Mononuclear cell (primary cell): Measurements from ENCODE around the gene PALLD. TPM values are rescaled to one million over a fixed set of nuclear protein-coding genes. Genes with fewer than 3 reads are reported as not detected.

Experiments
- H3K27me3 ChIP-seq: 2 replicates; pipeline ENCODE4 v1.6.0; 2011; ENCODE audit warnings: low read length, control low read depth; ENCODE audit not compliant: insufficient read depth
- H3K4me1 ChIP-seq: 2 replicates; pipeline ENCODE4 v1.5.1; 2011; ENCODE audit warnings: mild to moderate bottlenecking, low read length, control low read depth; ENCODE audit not compliant: insufficient read depth
- H3K4me3 ChIP-seq: 2 replicates; pipeline ENCODE4 v1.5.1; 2011; ENCODE audit warnings: mild to moderate bottlenecking, low read length, moderate library complexity
- H3K9me3 ChIP-seq: 2 replicates; pipeline ENCODE4 v1.5.1; 2011; ENCODE audit warnings: low read depth, mild to moderate bottlenecking, control low read depth, low read length
- total RNA-seq: library from RNA; depleted of rRNA; stranded (reverse); fragments of >200 nt; gene quantifications from one replicate; pipeline ENCODE4 v1.2.3, GENCODE V29; 2012

Gene PALLD
- total RNA-seq, 1 donor, result 1.8 TPM

DNA sequence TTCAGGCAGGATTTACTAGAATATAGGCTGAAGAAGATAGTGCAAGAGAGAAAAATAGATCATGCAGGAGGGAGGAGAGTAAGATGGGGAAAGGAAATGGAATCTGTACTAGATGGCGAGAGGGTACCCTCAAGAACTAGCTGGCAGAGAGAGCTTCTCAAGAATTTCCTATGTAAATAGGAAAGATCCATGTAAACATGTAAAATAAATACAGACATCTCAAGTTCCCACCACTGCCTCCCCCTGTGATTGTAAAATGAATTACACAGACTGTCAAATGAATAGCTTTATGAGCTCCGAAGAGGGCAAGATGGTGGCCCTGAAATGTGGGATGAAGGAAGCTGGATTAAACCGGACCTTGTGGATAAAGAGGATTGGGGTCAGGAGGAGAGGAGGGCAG lies 178.0 kb downstream of the PALLD start:
- Histone ChIP-seq H3K4me3 (no peak overlapping the region), H3K4me1 (no peaks in the 10 kb centered on the region), H3K27me3 (no peaks in the 10 kb centered on the region), H3K9me3 (no peaks in the 10 kb centered on the region)

DNA sequence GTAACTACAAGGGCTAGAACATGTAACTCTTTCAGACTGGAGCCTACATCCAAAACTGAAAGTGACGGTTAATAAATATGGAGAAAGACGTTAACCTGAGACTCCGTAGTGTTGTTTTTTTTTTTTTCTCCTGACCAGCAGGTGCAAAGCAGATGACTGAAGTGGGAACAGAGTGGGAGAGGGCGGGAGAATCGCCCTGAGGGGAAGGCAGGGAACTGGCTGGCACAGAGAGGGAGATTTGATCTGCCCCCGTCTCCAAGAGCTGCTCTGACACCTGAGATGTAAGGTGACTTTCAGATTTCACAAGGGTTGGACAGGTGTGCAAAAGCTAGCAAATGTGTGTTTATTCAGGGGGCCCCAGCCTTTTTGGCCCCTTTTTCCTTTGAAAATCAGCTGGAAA lies 180.2 kb downstream of the PALLD start:
- no peaks in the 10 kb centered on the region for H3K27me3 ChIP-seq

DNA sequence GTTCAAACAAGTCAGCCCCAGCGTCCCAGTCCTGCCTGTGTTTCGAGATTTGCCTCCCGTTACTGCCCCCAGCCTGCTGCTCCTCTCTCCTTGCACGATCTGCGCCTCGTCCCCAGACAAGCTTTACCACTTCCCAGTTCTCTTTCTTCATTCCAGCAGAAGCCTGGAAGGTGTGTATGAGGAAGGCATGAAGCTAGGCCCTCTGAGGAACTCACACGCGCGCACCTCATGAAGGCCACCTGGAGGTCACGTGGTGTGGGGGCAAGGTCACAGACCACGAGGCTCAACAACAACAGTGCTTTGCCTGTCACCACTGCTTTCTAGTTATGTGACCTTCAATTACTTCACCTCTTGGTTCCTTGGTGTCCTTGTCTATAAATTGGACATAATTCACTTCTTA lies 181.0 kb downstream of the PALLD start:
- Histone ChIP-seq H3K4me1 (no peaks in the 10 kb centered on the region), H3K27me3 (no peaks in the 10 kb centered on the region), H3K4me3 (no peak overlapping the region), H3K9me3 (no peaks in the 10 kb centered on the region)

More for the DNA sequence above, 180.2 kb downstream of the PALLD start:
- no peaks in the 10 kb centered on the region for H3K9me3 ChIP-seq
- no peak overlapping the region for H3K4me3 ChIP-seq
- H3K4me1 ChIP-seq, result no peaks in the 10 kb centered on the region

DNA sequence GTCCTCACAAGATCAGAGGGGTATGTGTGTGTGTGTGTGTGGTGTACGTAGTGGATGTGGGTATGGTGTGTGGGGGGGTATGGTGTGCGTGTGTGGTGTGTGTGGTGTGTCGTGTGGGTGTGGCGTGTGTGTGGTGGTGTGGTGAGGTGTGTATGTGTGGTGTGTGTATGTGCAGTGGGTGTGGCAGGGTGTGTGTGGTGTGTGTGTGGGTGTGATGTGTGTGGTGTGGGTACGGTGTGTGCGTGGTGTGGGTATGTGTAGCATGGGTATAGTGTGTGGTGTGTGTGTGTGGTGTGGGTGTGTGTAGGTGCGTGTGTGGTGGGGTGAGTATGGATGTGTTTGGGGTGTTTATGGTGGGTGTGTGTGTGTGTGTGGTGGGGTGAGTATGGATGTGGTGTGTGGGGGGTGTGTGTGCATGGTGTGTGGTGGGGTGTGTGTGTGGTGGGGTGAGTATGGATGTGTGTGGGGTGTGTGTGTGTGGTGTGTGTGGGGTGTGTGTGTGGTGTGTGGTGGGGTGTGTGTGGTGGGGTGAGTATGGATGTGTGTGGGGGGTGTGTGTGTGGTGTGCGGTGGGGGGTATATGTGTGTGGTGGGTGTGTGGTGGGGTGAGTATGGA lies 182.0 kb downstream of the PALLD start:
- Histone ChIP-seq H3K9me3 (no peaks in the 10 kb centered on the region), H3K4me1 (no peaks in the 10 kb centered on the region), H3K4me3 (no peak overlapping the region), H3K27me3 (no peaks in the 10 kb centered on the region)

DNA sequence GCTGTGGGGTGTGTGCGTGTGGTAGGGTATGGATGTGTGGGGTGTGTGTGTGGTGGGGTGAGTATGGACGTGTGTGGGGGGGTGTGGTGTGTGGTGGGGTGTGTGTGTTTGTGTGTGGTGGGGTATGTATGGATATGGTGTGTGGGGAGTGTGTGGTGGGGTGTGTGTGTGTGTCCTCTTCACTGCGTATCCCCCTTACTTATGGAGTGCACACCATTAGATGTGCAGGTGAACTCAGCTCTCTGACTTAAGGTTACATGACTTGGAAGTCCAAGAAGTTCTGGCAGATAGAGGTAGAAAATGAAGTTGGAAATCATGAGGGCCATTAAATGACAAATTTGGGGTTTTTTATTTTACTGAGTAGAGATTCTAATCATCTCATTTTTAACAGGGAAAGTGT lies 182.5 kb downstream of the PALLD start:
- H3K9me3 ChIP-seq, result no peaks in the 10 kb centered on the region
- H3K4me3 ChIP-seq, result no peak overlapping the region
- no peaks in the 10 kb centered on the region for H3K27me3 ChIP-seq
- no peaks in the 10 kb centered on the region for H3K4me1 ChIP-seq

DNA sequence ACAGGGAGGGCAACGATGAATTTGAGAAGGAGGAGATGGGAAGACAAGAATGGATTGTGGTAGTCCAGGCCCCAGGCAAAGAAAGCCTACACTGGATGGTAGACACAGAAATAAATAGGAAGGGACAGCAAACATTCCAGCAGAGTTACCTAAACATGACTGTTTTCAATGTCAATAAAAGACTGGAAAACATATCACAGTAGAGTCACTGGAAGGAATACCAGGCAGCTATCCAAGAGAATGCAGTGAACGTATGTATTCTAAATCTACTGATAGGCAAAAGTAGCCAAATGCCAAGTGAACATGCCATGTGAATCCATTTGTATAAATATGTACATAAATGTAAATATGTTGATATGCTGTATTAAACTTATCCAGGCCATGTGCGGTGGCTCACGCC lies 183.0 kb downstream of the PALLD start:
- Histone ChIP-seq H3K4me1 (no peaks in the 10 kb centered on the region), H3K27me3 (no peaks in the 10 kb centered on the region), H3K9me3 (no peaks in the 10 kb centered on the region), H3K4me3 (no peak overlapping the region)

DNA sequence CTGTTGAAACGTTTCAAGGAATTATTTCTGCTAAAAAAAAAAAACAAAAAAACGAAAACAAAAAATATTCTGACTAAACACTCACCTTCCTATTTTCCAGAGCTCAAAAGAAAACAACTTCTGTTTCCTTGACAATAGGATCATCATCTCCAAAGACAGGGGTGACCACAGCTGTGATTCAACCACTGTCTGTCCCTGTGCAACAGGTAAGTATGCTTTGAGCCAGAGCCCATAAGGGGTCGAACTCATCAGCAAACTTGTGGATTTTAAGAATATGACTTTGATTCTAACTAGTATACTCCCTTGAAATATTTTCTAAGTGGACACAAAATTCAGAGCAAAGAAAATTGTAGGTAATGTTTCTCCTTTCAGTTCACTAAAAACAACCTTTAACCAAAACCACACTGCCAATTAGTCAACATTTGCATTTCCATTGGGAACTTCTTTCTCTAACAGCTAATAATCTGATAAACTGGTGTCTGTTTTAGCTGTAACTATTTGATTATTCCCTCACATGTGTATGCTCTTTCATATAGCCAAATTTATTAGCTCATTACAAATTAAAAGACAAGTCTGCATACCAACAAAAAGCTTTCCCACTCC lies 186.1 kb downstream of the PALLD start:
- Histone ChIP-seq H3K4me3 (no peak overlapping the region), H3K4me1 (no peaks in the 10 kb centered on the region), H3K27me3 (no peaks in the 10 kb centered on the region), H3K9me3 (no peaks in the 10 kb centered on the region)

DNA sequence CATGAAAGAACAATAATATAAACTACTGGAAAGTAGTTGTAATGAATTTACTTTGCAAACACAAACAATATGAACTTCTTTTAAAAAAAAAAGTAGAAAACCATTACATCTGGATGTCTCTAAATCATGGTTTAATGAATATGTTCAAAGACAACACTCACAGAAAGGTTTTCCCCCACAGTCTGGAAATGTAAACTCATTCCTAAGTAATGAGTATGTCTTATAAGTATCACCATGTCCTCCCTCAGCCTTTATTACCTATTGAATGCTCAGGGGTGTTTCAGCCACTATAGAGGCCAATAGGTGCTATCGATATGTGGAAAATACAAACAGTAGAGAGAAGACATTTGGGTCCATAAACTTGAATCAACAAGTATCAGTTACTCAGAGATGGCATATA lies 186.7 kb downstream of the PALLD start:
- H3K4me1 ChIP-seq, result no peaks in the 10 kb centered on the region
- no peaks in the 10 kb centered on the region for H3K9me3 ChIP-seq
- no peaks in the 10 kb centered on the region for H3K27me3 ChIP-seq
- no peak overlapping the region for H3K4me3 ChIP-seq

DNA sequence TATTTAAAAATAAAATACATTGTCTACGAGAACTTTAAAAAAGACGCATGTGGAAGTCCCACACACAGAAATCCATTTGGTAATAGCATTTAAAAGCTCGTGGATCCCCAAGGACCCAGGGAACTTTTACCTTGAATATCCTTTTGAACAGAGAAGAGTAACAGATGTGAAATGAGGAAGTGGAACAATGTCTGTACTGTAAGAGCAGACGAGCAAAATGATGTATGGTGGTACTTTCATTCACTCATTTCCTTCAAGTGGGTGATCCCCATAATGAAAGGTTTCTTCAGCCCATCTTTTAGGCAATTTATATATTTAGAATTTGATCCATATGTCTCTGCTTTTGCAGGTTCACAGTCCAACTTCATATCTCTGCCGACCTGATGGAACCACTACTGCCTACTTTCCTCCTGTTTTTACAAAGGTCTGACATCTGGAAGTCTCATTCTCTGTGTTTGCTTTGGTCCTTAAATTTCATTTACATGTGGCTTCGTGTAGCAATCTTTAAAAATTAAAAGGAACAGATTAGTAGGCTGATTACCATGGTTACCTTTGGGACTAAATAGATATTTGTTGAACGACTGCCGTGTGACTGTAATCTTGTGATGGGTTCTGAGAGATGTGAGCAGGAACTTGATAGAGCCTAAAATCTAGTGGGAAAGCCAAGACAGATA lies 188.4 kb downstream of the PALLD start:
- no peaks in the 10 kb centered on the region for H3K4me1 ChIP-seq
- H3K27me3 ChIP-seq, result no peaks in the 10 kb centered on the region
- no peaks in the 10 kb centered on the region for H3K9me3 ChIP-seq
- no peak overlapping the region for H3K4me3 ChIP-seq

DNA sequence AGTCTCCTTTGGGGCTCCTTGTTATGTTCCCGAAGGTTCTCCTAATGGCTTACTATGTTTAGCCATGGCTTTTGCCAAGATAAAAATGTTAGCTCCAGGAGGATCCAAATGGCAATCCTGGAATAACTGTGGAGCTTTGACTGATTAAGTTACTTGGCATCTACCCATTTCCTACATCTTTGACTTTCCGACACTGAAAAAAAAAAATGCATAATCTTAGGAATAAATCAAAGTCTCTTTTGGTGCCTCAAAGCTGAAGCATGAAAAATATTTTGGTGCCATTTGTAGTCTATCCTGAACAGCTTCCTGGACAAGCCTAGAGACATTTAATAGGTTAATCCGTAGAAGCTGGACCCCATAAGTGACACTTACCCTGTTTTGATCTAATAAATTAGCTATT lies 191.7 kb downstream of the PALLD start:
- no peaks in the 10 kb centered on the region for H3K4me1 ChIP-seq
- no peaks in the 10 kb centered on the region for H3K27me3 ChIP-seq
- H3K9me3 ChIP-seq, result no peaks in the 10 kb centered on the region
- H3K4me3 ChIP-seq, result no peak overlapping the region

DNA sequence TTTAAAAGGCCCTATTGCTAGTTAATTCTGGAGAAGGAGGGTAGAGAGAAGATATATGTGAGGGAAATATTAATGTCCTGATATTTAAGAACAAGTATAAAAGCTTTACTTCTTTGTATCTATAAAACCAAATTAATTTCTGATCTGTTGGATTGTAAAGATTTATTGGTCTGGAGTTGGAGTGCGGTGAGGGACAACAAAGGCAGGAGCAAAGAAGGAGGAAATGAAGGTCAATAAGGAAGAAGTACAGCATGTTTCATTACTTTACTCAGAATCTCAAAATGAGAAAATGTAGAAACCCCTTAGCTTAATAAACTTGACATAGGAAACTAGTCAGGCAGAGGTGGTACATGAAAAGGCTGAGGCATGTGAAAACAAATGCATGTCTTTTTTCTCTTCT lies 192.9 kb downstream of the PALLD start:
- H3K4me3 ChIP-seq, result no peak overlapping the region
- H3K9me3 ChIP-seq, result no peaks in the 10 kb centered on the region
- no peaks in the 10 kb centered on the region for H3K27me3 ChIP-seq
- H3K4me1 ChIP-seq, result no peaks in the 10 kb centered on the region

DNA sequence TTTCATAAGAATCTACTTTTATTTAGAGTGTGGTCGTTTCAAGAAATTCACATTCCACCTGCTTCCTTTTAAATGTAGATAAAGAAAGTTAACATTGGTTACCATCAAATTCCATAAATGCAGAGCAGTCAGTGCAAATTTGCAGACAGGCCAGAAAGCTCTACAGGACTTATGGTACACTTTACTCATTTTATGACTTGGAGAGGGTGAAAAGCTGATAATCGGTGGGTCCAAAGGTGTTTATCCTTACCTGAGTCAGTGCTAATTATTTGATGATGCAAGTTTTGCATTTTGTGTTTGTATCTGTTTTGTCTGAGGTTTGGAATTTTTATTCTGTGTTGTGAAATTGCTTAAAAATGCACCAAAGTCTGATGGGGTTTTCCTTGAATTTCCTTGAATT lies 193.3 kb downstream of the PALLD start:
- no peaks in the 10 kb centered on the region for H3K27me3 ChIP-seq
- H3K9me3 ChIP-seq, result no peaks in the 10 kb centered on the region
- no peak overlapping the region for H3K4me3 ChIP-seq
- H3K4me1 ChIP-seq, result no peaks in the 10 kb centered on the region

DNA sequence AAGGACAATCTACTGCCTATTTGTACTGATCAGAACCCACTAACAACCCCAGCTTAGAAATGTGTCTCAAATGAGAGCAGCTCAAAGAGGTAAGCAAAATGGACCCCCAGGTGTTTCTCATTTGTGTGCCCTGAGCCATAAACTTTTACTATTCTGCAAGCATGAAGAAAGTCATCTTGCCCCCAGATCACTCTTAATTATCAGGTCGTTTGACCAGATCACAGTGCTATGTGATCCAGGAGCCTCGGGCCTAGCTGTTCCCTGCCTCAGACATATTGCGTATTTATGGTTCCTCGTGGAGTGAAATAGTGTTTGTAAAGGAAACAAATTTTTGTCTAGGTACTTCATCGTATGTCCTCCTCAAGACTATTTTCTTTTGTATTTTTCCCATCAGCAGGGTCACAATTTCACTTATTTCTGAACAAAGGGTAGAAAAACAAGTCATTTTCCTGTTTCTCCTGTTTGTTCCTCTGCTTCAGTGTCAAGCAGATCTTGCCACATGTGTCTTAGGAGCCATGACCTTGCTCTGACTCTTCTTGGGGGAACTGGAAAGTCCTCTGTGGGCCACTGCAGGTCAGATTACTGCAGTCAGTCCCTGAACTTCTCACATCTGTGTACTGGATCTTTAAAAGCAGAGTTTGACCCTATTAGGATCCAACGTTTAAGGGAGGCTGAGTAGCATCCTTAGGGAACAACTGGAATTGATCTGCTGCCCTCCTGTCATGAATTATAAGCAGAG lies 194.9 kb downstream of the PALLD start:
- Histone ChIP-seq H3K4me3 (no peak overlapping the region), H3K9me3 (no peaks in the 10 kb centered on the region), H3K27me3 (no peaks in the 10 kb centered on the region), H3K4me1 (no peaks in the 10 kb centered on the region)

DNA sequence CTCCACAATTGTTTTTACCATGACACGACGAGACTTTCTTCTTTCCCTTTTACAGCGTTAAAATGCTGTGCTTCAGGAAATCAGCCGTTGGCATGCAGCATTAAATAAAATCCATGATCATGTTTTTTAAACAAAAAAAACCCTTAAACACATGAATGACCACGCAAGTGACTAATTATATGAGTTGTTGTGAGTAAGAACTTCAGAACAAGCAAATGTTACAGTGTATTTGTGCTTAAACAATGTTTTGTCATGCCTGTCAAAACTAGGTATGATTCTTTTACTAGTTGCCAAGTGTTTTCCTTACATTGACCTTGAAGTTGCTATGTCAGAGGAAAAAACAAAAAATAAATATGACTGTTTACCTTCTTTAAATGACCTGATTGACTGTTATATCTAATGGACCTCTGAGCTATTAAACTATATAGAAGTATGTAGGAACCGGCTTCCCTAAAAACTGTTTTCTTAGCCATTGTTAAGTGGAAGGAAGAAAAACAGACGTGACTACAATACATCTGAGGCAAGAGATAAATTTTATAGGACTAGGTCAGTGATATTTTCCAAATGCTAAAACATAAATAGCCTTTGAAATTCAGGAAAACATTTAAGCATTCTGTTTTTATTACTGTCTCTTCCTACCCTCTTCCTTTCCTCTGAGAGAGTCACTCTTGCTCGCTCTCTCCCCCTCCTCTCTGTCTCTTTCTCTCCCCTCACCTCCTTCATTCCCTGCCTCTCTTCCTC lies 197.1 kb downstream of the PALLD start:
- Histone ChIP-seq H3K27me3 (no peaks in the 10 kb centered on the region), H3K4me3 (no peak overlapping the region), H3K4me1 (no peaks in the 10 kb centered on the region), H3K9me3 (no peaks in the 10 kb centered on the region)

DNA sequence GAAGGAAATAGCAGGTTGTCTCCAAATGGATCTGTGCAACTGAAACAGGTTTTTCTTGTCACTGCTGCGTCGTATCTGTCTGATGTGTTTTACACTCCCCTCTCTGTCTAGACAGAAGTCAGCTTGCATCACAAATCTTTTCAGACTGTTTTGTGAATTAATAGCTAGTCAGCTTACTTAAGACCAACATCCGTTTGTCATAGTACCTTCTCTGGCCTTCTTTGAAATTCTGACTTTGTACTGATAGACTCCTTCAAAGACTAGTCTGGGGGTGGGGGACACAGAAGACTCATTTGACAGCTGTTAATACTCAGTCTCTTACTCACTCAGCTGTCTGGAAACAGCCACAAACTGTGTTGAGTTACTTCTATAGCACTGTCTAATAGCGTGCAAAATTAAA lies 197.8 kb downstream of the PALLD start:
- no peaks in the 10 kb centered on the region for H3K9me3 ChIP-seq
- no peak overlapping the region for H3K4me3 ChIP-seq
- no peaks in the 10 kb centered on the region for H3K27me3 ChIP-seq
- no peaks in the 10 kb centered on the region for H3K4me1 ChIP-seq
